GM12892 (cell line): ENCODE data around the gene MYOCD.

Experiments
- POLR2A ChIP-seq: IDR thresholded peaks from 2 replicates; pipeline ENCODE4 v1.6.1; 2011; ENCODE audit warnings: low read depth, low read length, control low read depth
- POLR2AphosphoS5 ChIP-seq: IDR thresholded peaks from 2 replicates; pipeline ENCODE4 v1.6.1; 2011; ENCODE audit warnings: low read depth, low read length, control low read depth
- TAF1 ChIP-seq: IDR thresholded peaks from 2 replicates; pipeline ENCODE4 v1.6.1; 2011; ENCODE audit warnings: low read depth, mild to moderate bottlenecking, control low read depth, low read length, borderline replicate concordance

DNA sequence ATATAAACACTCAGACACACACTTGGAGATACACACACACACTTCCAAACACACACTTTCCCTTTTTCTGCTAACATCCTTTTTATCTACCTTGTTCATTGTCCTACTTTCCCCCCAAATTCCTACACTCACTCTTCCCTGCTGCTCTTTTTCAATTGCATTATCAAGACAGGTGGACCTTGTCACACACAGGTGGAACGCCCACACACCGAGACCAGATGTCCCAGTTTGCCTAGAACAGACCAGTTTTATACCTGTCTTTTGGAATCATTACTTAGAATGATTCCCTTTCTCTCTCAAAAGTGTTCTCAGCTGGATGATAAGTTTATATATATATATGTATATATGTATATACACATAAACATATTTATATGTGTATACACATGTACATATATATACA lies 72.9 kb downstream of the MYOCD start:
- TF ChIP-seq POLR2A (no peak), POLR2AphosphoS5 (no peak), TAF1 (no peak)
